Measurements from ENCODE around the gene GFPT2.

Gene GFPT2

GRCh38 chr5:180353048-180353979, at the start of gene GFPT2:
Gene GFPT2 (minus strand): TSS chr5:180353336. CDS start chr5:180353217, 119 bp downstream.
- peak; percentile 85 to 88 for DNase-seq

DNA sequence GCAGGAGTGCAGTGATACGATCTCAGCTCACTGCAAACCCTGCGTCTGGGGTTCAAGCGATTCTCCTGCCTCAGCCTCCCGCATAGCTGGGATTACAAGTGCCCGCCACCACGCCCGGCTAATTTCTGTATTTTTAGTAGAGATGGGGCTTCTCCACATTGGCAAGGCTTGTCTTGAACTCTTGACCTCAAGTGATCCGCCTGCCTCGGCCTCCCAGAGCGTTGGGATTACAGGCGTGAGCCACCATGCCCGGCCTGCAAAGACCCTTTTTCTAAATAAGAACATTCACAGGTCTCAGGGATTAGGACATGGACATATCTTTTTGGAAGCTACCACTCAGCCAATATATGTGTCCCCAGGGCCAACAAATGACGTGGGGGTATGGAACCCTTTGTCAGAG, 49.6 kb upstream of the GFPT2 start:
- no peak for DNase-seq

DNA sequence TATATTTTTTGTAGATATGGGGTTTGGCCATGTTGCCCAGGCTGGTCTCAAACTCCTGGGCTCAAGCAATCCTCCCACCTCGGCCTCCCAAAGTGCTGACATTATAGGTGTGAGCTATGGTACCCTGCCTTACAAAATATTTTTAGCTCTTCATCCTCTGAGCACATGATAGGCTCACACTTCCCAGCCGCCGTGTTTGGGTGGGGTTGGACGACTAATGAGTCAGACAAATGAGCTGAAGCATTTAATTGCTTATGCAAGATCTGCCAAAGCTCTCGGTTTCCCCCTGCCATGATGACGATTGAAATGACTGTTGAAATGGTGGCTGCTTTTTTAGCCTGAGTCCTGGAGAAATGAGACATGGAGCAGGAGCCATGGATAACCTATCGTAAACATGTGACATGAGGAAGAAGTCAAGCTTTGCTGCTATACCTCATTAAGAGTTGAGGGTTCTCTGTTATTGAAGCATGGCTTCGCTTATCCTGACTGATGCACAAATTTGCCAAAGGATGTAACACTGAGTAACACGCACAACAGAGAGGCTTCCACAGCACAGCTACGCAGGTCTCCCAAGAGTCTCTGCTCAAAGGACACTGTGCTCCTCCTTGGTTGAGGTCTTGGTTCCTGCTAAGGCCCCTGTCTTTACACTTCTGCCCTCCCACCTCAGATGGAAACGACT, 48.2 kb upstream of the GFPT2 start:
- DNase-seq = no peak

DNA sequence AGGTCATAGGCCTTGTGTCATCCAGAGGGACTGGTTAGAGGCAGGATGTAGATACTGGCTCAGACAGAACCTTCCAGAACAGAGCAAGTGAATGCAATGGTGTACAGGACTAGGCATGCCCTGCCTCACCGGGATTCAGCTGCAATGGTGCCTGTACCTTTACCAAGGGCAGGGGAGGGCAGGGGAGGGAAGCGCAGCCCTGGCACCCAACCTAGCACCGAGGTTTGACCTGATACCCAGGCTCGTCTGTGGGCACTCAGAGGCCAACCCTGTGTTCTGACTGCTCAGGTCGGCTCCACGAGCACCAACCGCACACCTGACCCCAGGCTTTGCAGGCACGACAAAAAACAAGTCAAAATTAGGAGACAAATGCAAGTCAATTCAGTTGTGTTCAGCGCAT, 47.3 kb upstream of the GFPT2 start:
- no peak for DNase-seq

DNA sequence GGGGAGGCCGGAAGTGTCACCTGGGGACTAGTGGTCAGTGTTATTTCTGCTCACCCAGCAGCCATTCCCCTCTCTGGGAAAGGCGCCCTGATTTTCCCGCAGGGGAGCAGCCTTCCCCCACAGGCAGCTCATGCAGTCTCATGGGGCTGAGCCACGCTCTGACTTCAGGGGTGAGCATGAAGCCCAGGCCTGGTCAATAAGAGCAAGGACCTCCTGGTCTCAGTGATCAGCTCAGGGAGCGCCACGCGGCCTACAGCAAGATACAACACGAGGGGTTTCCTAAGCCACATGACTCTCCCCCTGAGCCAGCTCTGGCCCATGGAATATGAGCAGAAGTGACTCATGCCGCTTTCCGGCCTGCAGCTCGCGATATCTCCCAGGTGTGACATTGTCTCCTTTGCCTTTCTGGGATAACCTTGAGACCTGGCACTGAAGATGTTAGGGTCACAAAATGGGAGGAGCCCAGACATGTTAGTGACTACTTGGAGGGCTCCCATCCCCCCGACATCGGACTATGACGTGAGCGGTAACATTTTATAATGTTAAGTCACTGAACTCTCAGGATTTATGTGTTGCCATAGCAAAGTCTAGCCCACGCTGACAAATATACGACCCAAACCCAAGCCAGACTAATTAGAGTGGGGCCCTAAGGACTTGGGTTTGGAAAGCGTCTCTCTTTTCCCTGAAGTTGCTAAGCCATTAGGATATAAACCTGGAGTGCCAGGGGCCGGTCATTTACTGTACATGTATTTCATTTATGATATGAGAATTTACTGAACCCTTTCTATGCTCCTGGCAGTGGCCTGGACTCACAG, 46.5 kb upstream of the GFPT2 start:
- no peak for DNase-seq

- DNase-seq = no peak
These were observed 43.8 kb upstream of the GFPT2 start for GRCh38 chr5:180396926-180397325.

GRCh38 chr5:180395540-180396274, 42.6 kb upstream of the GFPT2 start:
- no peak for DNase-seq

- no peak for DNase-seq
These were observed 41.0 kb upstream of the GFPT2 start for GRCh38 chr5:180394031-180394636.

DNA sequence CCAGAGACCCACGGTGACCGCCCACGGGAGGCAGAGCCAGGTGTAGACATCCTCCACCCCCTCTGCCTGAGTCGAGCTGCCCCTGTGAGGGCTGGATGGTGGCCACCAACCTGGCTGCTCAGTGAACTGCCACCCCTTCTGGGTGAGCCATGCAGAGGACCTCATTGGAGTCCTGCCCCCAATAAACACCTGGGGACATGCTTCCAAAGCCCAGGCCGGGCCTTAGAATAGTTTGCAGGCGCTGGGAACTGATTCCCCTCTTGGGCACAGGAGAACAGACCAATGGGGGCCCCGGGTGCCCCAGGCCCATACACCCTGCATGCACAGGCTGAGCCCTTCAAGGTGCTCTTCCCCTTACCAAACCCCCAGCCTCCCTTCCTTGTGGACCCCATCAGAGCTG, 38.1 kb upstream of the GFPT2 start:
- no peak for DNase-seq

DNA sequence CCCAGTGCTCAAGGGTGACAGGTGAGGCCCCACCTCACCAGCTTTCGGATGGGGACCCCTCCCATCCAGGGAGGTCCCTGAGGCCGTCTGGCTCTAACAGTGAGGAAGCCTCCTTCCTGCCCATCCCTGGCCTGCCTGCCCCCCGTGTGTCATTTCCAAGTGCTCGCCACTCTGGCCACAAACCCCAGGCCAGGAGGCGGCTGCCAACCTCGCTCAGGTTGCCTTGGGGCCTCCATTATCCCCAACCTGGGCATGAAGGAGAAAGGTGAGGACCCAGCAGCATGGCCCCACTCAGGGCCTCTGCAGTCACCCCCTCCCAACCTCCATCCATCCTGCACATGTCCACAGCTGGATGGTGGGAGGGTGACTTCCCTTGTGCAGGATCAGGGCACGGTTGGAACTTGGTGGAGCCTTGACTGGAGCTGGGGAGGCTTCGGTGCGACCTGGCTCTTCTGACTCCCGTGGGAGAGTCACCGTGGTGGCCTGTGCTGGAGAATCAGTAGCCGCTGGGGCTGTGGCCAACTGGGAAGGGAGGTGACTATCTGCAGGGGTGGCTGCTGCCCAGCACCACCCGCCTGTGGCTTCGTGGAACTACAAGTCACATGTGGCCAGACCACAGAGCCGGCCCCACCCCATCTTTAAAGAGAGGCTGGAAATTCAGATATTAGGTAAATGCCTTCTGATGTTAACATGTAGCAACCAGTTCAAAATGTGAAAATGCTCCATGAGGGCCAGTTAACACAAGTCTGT, 37.5 kb upstream of the GFPT2 start:
- DNase-seq = no peak

GRCh38 chr5:180389252-180390101, 36.3 kb upstream of the GFPT2 start:
- no peak for DNase-seq

DNA sequence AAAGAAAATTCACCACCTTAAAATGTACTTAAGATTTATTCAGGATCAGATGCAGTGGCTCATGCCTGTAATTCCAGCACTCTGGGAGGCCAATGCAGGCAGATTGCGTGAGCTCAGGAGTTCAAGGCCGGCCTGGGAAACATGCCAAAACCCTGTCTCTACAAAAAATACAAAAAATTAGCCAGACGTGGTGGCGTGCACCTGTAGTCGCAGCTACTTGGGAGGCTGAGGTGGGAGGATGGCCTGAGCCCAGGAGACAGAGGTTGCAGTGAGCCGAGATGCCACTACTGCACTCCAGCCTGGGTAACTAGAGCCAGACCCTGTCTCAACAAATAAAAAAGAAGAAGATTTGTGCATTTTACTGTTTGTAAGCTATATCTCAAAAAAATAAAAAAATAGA, 34.7 kb upstream of the GFPT2 start:
- no peak for DNase-seq

DNA sequence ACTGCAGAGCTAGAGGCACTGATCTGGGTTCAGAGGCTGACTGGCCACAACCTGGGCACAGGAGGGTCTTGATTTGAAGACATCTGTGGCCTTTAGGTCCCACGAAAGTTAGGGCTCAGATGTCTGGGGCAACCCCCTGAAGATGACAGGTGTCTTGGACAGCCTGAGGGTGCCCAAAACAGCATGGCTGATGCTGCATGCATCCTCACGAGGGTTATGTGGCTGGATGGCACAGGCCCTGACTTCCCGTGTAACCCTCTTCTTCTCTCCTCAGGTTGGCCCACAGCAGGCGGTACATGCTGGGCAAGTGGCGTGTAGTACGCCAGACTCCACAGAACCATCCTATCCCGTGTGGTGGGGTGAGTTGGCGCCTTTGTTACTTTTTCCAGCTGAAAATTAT, 29.8 kb upstream of the GFPT2 start:
- no peak for DNase-seq

- DNase-seq = no peak
These were observed 28.8 kb upstream of the GFPT2 start for GRCh38 chr5:180381851-180382480.

DNA sequence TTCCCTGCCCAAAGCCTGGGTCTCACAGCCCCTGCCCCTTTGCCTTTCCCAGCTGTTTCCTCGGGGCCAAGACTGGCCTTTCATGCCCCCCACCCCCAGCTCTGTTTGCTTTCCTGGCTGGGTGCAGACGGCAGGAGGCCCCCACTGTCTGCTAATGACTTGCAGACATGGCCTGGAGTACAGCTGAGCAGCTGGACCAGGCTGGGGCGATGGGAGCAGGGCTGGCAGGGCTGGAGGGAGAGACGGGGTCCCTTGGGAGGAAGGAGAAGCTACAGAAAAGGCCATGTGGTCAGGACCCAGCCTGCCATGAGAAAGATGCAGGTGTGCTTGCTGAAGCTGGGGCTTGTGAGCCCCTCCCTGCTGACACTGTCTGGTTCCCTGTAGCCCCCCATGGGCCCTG, 28.3 kb upstream of the GFPT2 start:
- DNase-seq = no peak

DNA sequence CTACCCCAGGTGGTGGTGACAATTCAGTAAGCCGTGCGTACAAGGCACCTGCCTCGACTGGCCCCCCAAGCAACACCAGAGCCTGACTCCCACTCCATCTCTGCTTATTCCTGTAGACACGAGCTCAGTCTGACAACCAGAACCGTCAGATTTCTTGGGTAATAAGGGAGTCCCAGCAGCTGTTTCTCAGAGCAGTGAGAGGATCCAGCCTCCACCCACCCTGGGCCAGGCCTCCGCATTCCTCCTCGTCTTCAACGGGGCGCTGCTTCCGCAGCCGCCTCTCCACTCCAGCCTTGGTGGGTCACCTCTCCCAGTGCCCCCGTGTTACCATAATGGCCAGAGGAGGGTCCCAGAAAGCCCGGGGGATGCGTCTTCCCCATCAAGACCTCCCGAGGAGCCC, 27.7 kb upstream of the GFPT2 start:
- DNase-seq = no peak

DNA sequence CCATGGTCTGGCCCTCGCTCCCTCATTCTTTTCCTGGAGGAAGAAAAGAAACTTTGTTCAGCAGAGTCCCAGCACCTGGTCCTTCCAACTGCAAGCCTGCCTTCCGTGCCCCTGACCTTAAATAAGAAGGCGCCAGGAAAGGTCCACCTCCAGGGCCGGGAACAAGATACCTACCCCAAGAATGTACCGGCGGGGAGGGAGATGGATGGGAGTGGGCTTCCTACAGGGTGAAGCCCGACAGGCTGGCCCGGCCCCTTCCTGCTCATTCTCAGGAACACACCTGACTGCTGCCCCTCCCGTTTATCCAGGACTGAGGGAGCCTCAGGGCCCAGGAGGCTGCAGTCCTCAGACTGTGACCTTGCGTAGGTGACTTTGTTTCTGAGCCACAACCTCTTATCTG, 27.3 kb upstream of the GFPT2 start:
- DNase-seq = no peak

DNA sequence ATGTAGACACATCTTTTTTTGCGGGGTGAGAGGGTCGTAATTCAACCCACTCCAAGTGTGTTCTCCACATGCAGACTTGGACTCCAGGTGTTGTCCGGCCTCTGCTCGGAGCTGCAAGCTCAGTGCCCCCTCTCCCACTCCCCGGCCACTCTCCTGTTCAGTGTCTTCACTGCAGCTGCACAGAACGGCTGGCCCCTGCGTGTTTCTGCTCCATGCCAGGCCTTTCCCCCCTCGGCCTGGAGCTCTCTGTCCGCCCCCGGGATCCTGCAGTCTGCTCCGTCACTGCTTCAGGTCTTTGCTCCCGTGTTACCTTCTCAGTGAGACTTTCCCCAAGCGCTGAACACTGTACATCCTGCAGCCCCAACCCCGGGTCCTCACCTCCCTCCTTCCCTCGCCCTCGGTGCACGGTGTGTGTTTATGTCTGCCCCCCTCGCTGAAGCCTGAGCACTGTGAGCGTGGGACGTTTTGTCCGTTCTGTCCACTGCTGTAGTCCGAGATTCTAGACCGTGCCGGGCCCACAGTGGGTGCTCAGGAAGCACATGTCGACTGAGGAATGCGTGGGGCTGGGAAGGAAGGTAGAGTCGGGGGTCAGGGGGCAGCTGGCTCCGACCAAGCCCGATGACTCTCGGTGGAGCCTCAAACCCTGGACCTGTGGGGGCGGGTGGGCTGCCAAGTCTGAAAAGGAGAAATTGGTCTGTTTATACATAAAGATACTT, 26.4 kb upstream of the GFPT2 start:
- DNase-seq = no peak

All from hippocampal formation (tissue), 2 donors.